Spleen (tissue), 11 donors: ENCODE measurements around the gene ZFHX2. TPM values are rescaled to one million over a fixed set of nuclear protein-coding genes. Genes with fewer than 3 reads are reported as not detected.
A peak's percentile ranks its signal among the peaks of the same experiment; 100 is the strongest.

ENCODE experiments used
- DNase-seq: peaks from one replicate; pipeline ENCODE4 v3.0.0-alpha.2; 2020
- H3K27ac ChIP-seq, 8 donors: fragments of 200-600 bp; sonication (generic) in 7 of 8; 1 replicate in 4 of 8; 2 replicates in 4 of 8; pipeline versions ENCODE4 v1.5.0 to v1.8.0; 2016 to 2021; ENCODE audit warnings: inconsistent platforms in 4 of 8, mild to moderate bottlenecking in 4 of 8, moderate library complexity in 1 of 8
- H3K27me3 ChIP-seq, 7 donors: fragments of 200-600 bp; sonication (generic) in 6 of 7; replicated peaks in 1 of 7; 1 replicate in 4 of 7; 2 replicates in 3 of 7; pipeline versions ENCODE4 v1.5.0 to v1.8.0; 2016 to 2021; ENCODE audit warnings: inconsistent platforms in 3 of 7, mild to moderate bottlenecking in 1 of 7
- H3K36me3 ChIP-seq, 6 donors: fragments of 200-600 bp; sonication (generic) in 5 of 6; 1 replicate in 4 of 6; 2 replicates in 2 of 6; pipeline versions ENCODE4 v1.5.0 to v1.8.0; 2016 to 2021; ENCODE audit warnings: inconsistent platforms in 2 of 6
- H3K4me1 ChIP-seq, 6 donors: fragments of 200-600 bp; sonication (generic) in 5 of 6; 1 replicate in 3 of 6; 2 replicates in 3 of 6; pipeline versions ENCODE4 v1.5.0 to v1.8.0; 2016 to 2021; ENCODE audit warnings: inconsistent platforms in 3 of 6
- H3K4me3 ChIP-seq, 8 donors: fragments of 200-600 bp; sonication (generic) in 7 of 8; 1 replicate in 4 of 8; 2 replicates in 4 of 8; pipeline versions ENCODE4 v1.5.0 to v1.8.0; 2016 to 2021; ENCODE audit warnings: inconsistent platforms in 4 of 8, mild to moderate bottlenecking in 4 of 8, moderate library complexity in 2 of 8
- H3K9me3 ChIP-seq, 8 donors: fragments of 200-600 bp; sonication (generic) in 7 of 8; 1 replicate in 4 of 8; 2 replicates in 4 of 8; pipeline versions ENCODE4 v1.5.0 to v1.8.0; 2016 to 2021; ENCODE audit warnings: inconsistent platforms in 4 of 8
- CTCF ChIP-seq, 11 experiments: fragments of 200-600 bp in 7 of 11; fragments of 450-650 bp in 4 of 11; sonication (generic) in 4 of 11; IDR thresholded peaks in 8 of 11; conservative IDR thresholded peaks in 3 of 11; 1 replicate in 7 of 11; 2 replicates in 4 of 11; pipeline versions ENCODE4 v1.4.0 to v1.8.0; 2016 to 2021; ENCODE audit warnings: antibody characterized with exemption in 11 of 11, inconsistent platforms in 4 of 11, mild to moderate bottlenecking in 1 of 11
- POLR2A ChIP-seq, 3 donors: fragments of 450-650 bp; IDR thresholded peaks; one replicate each; pipeline ENCODE4 v1.5.1; 2017; ENCODE audit warnings: antibody characterized with exemption in 3 of 3, mild to moderate bottlenecking in 1 of 3
- POLR2AphosphoS5 ChIP-seq, 3 donors: sonication (generic); formaldehyde crosslinking; IDR thresholded peaks; one replicate each; pipeline ENCODE4 v1.5.1; 2017; ENCODE audit warnings: antibody characterized with exemption in 3 of 3
- WGBS, 5 donors: extraction: QIAGEN DNeasy Blood & Tissue Kit in 3 of 5; methylation state at CpG; one replicate each; pipeline versions ENCODE4 v1.1.5 to v1.1.7; 2013 to 2018; 5-methylcytosine and 5-hydroxymethylcytosine counted together
- intact Hi-C: fragments of 100-400 bp; cut with DNase I; formaldehyde crosslinking; loops from one replicate; pipeline ENCODE4 v1.15.0; 2023; ENCODE audit warnings: low total_unique reads
- polyA plus RNA-seq, 3 donors: library from polyadenylated mRNA; stranded (reverse); fragments of 200-250 nt; gene quantifications; one replicate each; pipeline ENCODE4 v1.2.1, GENCODE V29; 2013
- total RNA-seq, 7 donors: library from RNA; depleted of rRNA in 3 of 7; stranded (reverse); fragments of >200 nt in 3 of 7; fragmentation: NEBNext Ultra II Directional in 4 of 7; extraction: Animal tissue kit (Norgen Biotek cat#: 25700) in 4 of 7; gene quantifications; one replicate each; pipeline versions ENCODE4 v1.1.0 to v1.2.1, GENCODE V29; 2016 to 2021
- donor health status: healthy with polysubstance abuse.
- donor health status: DM: no; HTN: no; CAD: no; lungs with moderate emphysema.
- donor health status: DM: no; HTN: no; CAD: no.
- donor health status: Bipolar disorder and iron deficiency.
- donor health status: healthy.
- donor health status: DM: no; HTN: no; CAD: no.
- donor health status: DM: yes; HTN: yes; CAD: no.

The ZFHX2 gene
- total and polyA plus RNA-seq, 10 donors: 0.09 to 2.9 (median 1.0) TPM

DNA sequence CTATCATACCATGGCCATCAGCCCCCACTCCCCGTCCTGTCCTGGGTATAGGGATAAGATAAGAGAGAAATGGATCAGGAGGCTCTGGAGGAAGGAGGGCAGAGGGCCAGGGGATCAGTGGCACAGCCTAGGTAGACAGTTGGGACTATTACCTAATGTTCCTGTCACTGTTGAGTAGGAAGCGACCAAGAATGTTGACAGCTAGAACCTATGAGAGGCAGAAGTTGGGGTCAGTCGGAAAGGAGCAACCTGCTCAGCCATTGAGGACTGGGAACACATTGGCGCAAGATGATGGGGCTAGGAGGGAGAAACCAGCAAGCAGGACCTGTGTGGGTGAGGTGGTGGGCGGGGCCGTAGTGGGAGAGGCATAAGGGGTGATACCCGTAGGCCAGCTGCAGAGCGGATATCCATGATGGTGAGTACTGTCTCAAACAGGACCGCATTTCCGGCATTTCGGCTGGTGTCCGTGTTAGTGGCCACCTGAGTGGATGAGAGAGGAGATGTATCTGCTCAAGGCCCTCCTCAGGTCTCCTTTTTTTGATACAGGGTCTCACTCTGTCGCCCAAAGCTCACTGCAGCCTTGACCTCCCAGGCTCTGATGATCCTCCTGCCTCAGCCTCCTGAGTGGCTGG is 12.7 kb upstream of the ZFHX2 start:
- DNase-seq: no peak
- Histone ChIP-seq H3K4me1 (peaks cover 5 to 78% (median 35%) of the 10 kb centered on the region in 6 donors), H3K27me3 (no peaks in the 10 kb centered on the region), H3K4me3 (no peak overlapping the region), H3K27ac (no peak overlapping the region), H3K36me3 (peaks cover 0 to 70% (median 59%) of the 10 kb centered on the region in 6 donors), H3K9me3 (no peaks in the 10 kb centered on the region)
- TF ChIP-seq POLR2A (IDR thresholded peaks at IDR 0.05) (no peak), POLR2AphosphoS5 (IDR thresholded peaks at IDR 0.05) (no peak)
- WGBS, 5 donors: 81 to 92% (median 89%) methylated on average over 13 of the region's 13 CpGs
- intact Hi-C loops: loop anchor here (5.0 to 10.0 kb wide), 2 partner anchors 87 to 239 kb away; partner anchors contain the start of gene PABPN1

GRCh38 chr14:23563473-23564180 is 12.1 kb upstream of the ZFHX2 start:
- H3K9me3 ChIP-seq: no peaks in the 10 kb centered on the region
- H3K4me3 ChIP-seq: no peak overlapping the region
- DNase-seq: no peak
- no peaks in the 10 kb centered on the region for H3K27me3 ChIP-seq
- peak overlapping the region in 3 of 8 donors; percentile 2 to 32 (median 5) for H3K27ac ChIP-seq
- TF ChIP-seq POLR2AphosphoS5 (IDR thresholded peaks at IDR 0.05) (peak; percentile 9 to 50 (median 35)), CTCF (IDR thresholded peaks at IDR 0.05 in 8 of 11, conservative IDR thresholded peaks at IDR 0.05 in 3 of 11) (no peak), POLR2A (IDR thresholded peaks at IDR 0.05) (no peak)
- 79 to 94% (median 86%) methylated on average over 9 to 14 of the region's 14 CpGs for WGBS, 5 donors
- H3K4me1 ChIP-seq: peaks cover 5 to 79% (median 32%) of the 10 kb centered on the region in 6 donors
- peaks cover 0 to 77% (median 65%) of the 10 kb centered on the region in 6 donors for H3K36me3 ChIP-seq
- intact Hi-C loops: loop anchor here (5.0 to 10.0 kb wide), 2 partner anchors 86 to 239 kb away; partner anchors contain the start of gene PABPN1

DNA sequence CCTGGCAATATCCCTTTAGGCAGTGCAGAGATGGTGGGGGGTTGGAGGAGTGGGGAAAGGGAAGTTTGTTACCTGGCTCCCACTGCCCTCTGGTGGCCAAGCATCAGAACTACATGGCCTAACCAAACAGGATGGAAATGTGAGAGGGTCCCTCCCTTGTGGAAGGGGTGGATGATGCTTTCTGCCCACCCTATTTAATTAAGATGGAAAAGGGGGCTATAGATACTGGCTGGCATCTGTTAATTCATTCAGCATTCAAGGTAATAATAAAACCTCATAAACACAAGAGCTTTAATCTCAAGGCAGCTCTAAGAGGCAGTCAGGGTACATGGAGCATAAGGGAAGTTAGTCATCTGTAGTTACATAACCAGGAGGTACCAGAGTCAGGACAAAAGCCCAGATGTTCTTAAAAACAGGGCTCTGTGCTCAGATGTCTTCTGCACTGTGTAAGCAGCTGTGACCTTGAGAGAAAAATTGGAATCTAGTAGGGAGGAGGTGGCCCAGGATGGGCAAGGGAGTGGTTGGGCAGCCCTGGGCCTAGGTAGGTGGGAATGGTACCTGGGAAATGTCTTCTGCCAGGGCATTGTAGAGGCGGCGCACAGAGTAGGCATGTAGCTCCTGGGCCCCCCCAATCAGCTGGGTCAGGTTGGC is 11.4 kb upstream of the ZFHX2 start:
- WGBS, 5 donors: 95 to 100% (median 96%) methylated on average over 2 of the region's 2 CpGs
- peaks cover 5 to 79% (median 28%) of the 10 kb centered on the region in 6 donors for H3K4me1 ChIP-seq
- H3K36me3 ChIP-seq: peaks cover 0 to 84% (median 72%) of the 10 kb centered on the region in 6 donors
- TF ChIP-seq CTCF (IDR thresholded peaks at IDR 0.05 in 8 of 11, conservative IDR thresholded peaks at IDR 0.05 in 3 of 11): peak; percentile 80 to 93 (median 89)
- TF ChIP-seq POLR2AphosphoS5 (IDR thresholded peaks at IDR 0.05): peak in 1 of 3 donors; percentile 19
- TF ChIP-seq POLR2A (IDR thresholded peaks at IDR 0.05): no peak
- peak overlapping the region in 3 of 8 donors; percentile 2 to 32 (median 23) for H3K27ac ChIP-seq
- no peak overlapping the region for H3K4me3 ChIP-seq
- H3K9me3 ChIP-seq: no peaks in the 10 kb centered on the region
- DNase-seq: no peak
- H3K27me3 ChIP-seq: no peaks in the 10 kb centered on the region
- intact Hi-C loops: loop anchor here (5.0 to 10.0 kb wide), 2 partner anchors 86 to 238 kb away; partner anchors contain the start of gene PABPN1
